GM19468 (cell line): ENCODE results near the gene PAIP2.
"Not testable (repeated sequence)": the region's sequence is repeated elsewhere in the genome, so short reads cannot be mapped to it uniquely, and the experiment has no call there.

ENCODE experiments used
- ATAC-seq: cut with Tn5 transposase; IDR thresholded peaks from one replicate; pipeline ENCODE4 v1.9.1; 2021; ENCODE audit warnings: mild to moderate bottlenecking, moderate library complexity, moderate number of reproducible peaks; ENCODE audit not compliant: unreplicated experiment; ENCODE audit errors: extremely low read depth

Gene PAIP2

GRCh38 chr5:139314276-139314675 lies 27.4 kb upstream of the PAIP2 start:
- no peak for ATAC-seq

- ATAC-seq = no peak
Measured at GRCh38 chr5:139315056-139315615, 26.5 kb upstream of the PAIP2 start.

DNA sequence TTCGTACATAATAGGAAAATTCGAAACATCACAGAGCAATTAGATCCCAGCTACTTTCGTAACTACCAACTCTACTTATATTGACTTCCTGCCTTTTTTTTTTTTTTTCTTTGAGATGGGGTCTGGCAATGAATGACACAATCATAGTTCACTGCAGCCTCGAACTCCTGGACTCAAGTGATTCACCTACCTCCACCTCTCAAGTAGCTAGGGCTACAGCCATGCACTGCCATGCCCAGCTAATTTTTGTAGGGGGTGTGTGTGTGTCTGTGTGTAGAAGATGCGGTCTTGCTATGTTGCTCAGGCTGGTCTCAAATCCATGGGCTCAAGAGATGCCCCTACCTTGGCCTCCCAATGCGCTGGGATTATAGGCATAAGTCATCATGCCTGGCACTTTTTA lies 5.8 kb upstream of the PAIP2 start:
- ATAC-seq = no peak

DNA sequence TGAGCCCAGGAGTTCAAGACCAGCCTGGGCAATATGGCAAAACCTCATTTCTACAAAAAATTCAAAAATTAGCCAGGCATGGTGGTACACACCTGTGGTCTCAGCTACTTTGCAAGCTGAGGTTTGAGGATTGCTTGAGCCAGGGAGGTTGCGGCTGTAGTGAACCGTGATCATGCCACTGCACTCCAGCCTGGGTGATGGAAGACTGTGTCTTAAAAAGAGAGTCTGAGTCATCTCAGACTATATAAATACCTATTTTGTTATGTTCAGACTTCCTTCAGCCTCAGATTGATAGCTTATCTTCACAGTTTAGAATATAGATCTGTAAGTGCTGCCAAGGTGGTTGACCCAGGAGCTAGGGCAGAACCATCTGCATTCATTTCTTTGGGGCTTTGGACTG lies 1.6 kb upstream of the PAIP2 start:
- ATAC-seq = no peak

DNA sequence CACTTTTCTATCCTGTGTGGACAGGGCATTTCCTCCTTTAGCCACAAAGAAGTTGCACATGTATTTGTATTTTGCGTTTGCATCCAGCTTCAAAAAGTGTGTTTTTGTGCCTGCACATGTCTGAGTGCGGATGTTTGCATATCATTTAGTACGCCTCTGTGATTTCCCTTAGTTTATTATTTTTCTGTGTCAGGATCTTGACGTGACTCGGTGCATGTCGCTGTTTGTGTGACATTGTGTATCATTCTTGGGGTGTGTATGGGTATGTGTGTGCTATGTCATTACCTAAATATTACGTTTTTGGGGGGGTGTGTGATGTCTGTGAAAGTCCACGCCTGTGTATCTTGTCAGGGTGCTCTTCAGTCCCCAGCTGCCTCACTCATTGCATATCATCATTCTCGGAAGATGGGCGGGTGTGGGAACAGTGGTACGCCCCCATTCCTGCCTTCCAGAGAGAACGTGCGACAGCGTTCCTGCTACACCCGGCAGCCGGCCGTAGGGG lies 416 bp upstream of the PAIP2 start:
- no peak for ATAC-seq

- no peak for ATAC-seq
Measured at GRCh38 chr5:139342423-139342723, 719 bp downstream of the PAIP2 start.

- ATAC-seq = no peak
Measured at GRCh38 chr5:139343476-139343875, 1.8 kb downstream of the PAIP2 start.

DNA sequence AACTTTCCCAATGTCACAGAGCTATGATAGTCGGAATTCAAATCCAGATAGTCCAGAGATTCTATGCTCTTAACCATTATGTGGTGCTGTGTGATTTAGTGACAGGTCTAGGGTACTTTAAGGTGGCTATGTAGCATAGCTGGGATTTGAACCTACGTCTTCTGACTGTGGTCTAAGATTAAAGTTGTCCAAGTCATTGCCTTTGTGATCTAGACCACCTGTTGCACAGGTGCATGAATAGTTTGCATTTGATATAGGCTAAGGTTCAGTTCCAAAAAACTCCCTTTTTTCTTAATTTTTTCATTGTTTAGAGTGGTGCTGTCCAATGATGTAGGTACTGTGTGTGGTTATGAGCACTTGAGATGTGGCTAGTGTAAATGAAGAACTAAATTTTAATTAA lies 2.5 kb downstream of the PAIP2 start:
- no peak for ATAC-seq

GRCh38 chr5:139345442-139345841 lies 3.8 kb downstream of the PAIP2 start:
- ATAC-seq = not testable (repeated sequence)

GRCh38 chr5:139347863-139348262 lies 6.2 kb downstream of the PAIP2 start:
- ATAC-seq = not testable (repeated sequence)

DNA sequence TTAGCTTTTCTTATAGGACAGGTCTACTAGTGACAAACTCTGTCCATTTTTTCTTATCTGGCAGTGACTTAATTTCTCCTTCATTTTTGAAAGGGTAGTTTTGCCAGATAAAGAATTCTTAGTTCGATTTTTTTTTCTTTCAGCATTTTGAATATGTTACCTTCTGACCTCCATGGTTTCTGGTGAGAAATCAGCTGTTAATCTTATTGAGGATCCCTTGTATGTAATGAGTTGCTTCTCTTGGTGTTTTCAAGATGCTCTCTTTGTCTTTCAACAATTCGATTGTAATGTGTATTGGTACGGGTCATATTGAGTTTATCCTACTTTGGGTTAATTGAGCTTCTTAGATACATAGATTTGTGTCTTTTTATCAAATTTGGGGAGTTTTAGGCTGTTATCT lies 12.5 kb downstream of the PAIP2 start:
- no peak for ATAC-seq

GRCh38 chr5:139355900-139356299 lies 14.2 kb downstream of the PAIP2 start:
- not testable (repeated sequence) for ATAC-seq

- no peak for ATAC-seq
Measured at GRCh38 chr5:139358064-139358463, 16.4 kb downstream of the PAIP2 start.

GRCh38 chr5:139360384-139360783 lies 18.7 kb downstream of the PAIP2 start:
- ATAC-seq = no peak

DNA sequence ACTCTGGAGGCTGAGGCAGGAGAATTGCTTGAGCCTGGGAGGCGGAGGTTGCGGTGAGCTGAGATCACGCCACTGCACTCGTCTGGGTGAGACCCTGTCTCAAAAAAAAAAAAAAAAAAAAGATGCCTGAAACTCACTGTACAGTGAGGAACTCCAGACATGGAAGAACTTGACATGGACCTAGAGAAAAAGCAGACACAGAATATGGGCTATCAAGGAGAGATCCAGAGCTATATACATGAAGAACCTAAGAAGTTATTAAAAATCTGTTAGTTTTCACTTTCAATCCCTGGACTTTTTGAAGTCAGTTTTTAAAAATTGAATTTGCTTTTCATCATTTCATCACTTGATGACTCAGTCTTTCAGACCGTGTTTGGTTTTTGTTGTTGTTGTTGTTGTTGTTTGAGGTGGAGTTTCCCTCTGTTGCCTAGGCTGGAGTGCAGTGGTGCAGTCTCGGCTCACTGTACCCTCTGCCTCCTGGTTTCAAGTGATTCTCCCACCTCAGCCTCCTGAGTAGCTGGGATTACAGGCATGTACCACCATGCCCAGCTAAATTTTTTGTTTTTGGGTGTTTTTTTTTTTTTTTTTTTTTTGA lies 20.3 kb downstream of the PAIP2 start:
- ATAC-seq = no peak

- no peak for ATAC-seq
Measured at GRCh38 chr5:139363937-139364336, 22.3 kb downstream of the PAIP2 start.

DNA sequence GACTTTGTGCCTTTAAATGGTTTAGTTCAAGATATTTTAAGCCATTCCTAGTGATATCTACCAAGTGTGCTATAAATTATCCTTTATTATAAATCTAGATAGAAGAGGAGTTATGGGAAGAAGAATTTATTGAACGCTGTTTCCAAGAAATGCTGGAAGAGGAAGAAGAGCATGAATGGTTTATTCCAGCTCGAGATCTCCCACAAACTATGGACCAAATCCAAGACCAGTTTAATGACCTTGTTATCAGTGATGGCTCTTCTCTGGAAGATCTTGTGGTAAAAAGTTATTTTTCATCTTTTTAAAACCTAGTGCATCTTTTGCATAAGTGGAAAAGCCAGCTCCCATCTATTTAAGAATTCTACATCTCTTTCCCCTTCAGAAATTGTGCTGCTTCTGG lies 22.8 kb downstream of the PAIP2 start:
- ATAC-seq = no peak

DNA sequence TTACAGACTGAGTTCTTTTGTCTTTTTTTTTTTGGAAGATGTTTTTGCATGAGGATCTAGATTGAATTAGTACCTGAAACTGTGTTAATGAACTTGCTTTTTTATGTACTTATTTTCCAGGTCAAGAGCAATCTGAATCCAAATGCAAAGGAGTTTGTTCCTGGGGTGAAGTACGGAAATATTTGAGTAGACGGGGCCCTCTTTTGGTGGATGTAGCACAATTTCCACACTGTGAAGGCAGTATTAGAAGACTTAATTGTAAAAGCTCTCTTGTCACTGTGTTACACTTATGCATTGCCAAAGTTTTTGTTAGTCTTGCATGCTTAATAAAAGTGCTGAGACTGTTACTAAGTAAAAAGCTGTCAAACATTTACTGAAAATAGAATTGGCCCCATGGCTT lies 27.0 kb downstream of the PAIP2 start:
- no peak for ATAC-seq

GRCh38 chr5:139369181-139369580 lies 27.5 kb downstream of the PAIP2 start:
- ATAC-seq = no peak

DNA sequence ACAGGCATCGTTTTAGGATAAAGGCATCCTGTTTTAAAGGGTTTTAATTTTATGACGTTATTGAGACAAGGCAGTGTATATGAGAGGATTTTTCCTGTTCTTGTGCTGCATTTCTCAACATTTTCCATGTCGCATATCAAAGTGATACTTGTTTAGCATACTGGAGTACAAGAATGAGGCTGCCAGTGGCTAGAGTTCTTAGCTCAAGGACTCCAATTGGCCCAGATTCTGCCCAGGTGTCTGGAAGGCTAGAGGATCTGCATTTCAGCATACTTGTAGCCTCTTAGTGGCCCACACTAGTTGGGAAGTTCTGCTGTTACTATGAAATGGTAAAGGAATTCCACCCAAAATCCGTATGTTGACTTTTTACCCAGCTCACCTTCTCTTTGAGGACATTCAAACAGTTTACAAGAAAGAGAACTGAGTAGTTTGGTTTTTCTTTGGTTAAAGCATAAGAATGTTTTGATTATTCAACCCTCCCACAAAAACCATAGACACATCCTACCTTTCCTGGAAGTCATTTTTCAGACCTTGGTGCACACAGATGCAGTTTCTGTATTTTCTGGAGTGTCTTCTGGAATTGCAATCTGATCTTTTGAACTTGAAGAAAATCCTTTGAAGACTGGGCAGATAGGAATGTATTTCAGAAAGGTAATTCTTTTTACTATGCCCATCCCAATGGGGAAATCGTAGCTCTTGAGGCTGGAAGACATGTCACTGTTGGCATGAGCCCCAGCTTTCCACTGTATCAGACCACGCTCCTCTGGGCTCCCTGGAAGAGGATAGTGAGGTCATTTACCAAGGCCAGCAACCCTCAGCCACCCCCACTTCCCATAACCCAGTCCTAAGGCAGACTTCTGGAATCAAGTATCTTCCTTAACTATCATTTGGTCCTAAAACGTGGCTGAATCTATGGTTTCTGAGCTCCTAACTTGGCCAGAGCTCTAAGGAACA lies 30.1 kb downstream of the PAIP2 start:
- no peak for ATAC-seq

DNA sequence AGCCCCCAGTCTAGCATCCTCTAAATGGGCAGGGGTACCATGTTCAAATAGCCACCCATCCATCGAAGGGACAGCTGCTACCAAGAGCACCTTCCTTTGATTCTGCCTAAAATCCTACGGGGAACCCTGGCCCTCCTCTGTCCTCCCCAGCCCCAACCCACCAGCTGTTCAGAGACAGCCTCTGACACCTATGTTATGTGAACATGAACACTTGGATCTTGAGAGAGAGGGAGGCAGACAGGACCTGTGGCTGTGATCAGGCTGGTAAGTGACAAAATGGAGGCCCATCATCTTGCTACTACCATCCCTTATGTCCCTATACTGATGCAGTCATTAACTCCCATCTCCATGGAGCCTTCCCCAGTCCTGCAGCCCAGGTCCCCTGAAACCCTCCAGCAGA lies 33.3 kb downstream of the PAIP2 start:
- ATAC-seq = no peak
